ENCODE measurements around the gene GJA4.

- TF ChIP-seq CTCF (conservative IDR thresholded peaks at IDR 0.05; ENCODE audit: low read length), result no peak
- no peak for TF ChIP-seq EZH2phosphoT487 (IDR thresholded peaks at IDR 0.05; ENCODE audit: borderline replicate concordance, low read depth, low read length)
Observed at GRCh38 chr1:34822202-34822601, 29.4 kb downstream of the GJA4 start.
